ENCODE results near the gene ASTN2.

GRCh38 chr9:117013440-117013995 lies 401.3 kb downstream of the ASTN2 start:
- TF ChIP-seq CTCF (IDR thresholded peaks at IDR 0.05; ENCODE audit: low read length) (no peak), EZH2 (IDR thresholded peaks at IDR 0.05; ENCODE audit: borderline replicate concordance, low read length) (no peak)

All from OCI-LY1 (cell line).